H1 (cell line): Measurements from ENCODE around the gene PIP5K1B.

ENCODE experiments used
- BRCA1 ChIP-seq: IDR thresholded peaks from 2 replicates; pipeline ENCODE4 v1.6.1; 2012; ENCODE audit warnings: low read depth, low read length, improper control_type of control experiment
- CTCF ChIP-seq, 3 experiments: IDR thresholded peaks; 1 replicate in 2 of 3; 2 replicates in 1 of 3; pipeline versions ENCODE4 v1.5.1 to v1.6.1; 2011; ENCODE audit warnings: low read length in 3 of 3, mild to moderate bottlenecking in 3 of 3, inconsistent platforms in 2 of 3, low read depth in 1 of 3, moderate library complexity in 1 of 3; ENCODE audit not compliant: insufficient read depth in 1 of 3; ENCODE audit errors: control extremely low read depth in 1 of 3
- EZH2 ChIP-seq: fragments of 200-600 bp; sonication (generic); IDR thresholded peaks from 2 replicates; pipeline ENCODE4 v1.7.1; 2012; ENCODE audit warnings: low read depth, mild to moderate bottlenecking, moderate library complexity, low read length, inconsistent platforms; ENCODE audit not compliant: severe bottlenecking
- PHF8 ChIP-seq: fragments of 200-600 bp; sonication (generic); conservative IDR thresholded peaks from 2 replicates; pipeline ENCODE4 v1.7.1; 2012; ENCODE audit warnings: low read depth, mild to moderate bottlenecking, inconsistent platforms, low read length, moderate library complexity
- POLR2A ChIP-seq, 2 experiments: IDR thresholded peaks; 1 replicate in 1 of 2; 2 replicates in 1 of 2; pipeline ENCODE4 v1.6.1; 2011; ENCODE audit warnings: low read depth in 2 of 2, low read length in 2 of 2, mild to moderate bottlenecking in 2 of 2; ENCODE audit errors: control extremely low read depth in 1 of 2
- RNF2 ChIP-seq: fragments of 200-900, 300-1000 bp; sonication (generic); IDR thresholded peaks from 2 replicates; pipeline ENCODE4 v1.7.1; 2016; ENCODE audit warnings: borderline replicate concordance, low read depth, mild to moderate bottlenecking, antibody characterized with exemption, low read length; ENCODE audit not compliant: poor library complexity, severe bottlenecking; ENCODE audit errors: missing control alignments
- SIN3A ChIP-seq, 2 experiments: IDR thresholded peaks in 1 of 2; conservative IDR thresholded peaks in 1 of 2; 2 replicates each; pipeline ENCODE4 v1.6.1; 2011 to 2012; ENCODE audit warnings: low read length in 2 of 2, improper control_type of control experiment in 1 of 2, low read depth in 1 of 2, mild to moderate bottlenecking in 1 of 2
- TAF1 ChIP-seq: IDR thresholded peaks from 2 replicates; pipeline ENCODE4 v1.6.1; 2011; ENCODE audit warnings: mild to moderate bottlenecking, low read depth, low read length
- ZNF274 ChIP-seq: IDR thresholded peaks from 2 replicates; pipeline ENCODE4 v1.7.0; 2012; ENCODE audit warnings: low read length, borderline replicate concordance; ENCODE audit errors: extremely low read depth
- TF ChIP-seq, protein P1 (sequence below): IDR thresholded peaks from 2 replicates; pipeline ENCODE4 v1.6.1; 2011; ENCODE audit warnings: low read depth, mild to moderate bottlenecking, low read length; ENCODE audit not compliant: insufficient read depth

- TF ChIP-seq ZNF274: no peak
- TF ChIP-seq SIN3A (conservative IDR thresholded peaks at IDR 0.05 in 1 of 2, IDR thresholded peaks at IDR 0.05 in 1 of 2; ENCODE audit: low read depth in 1 of 2, low read length in 2 of 2): no peak
- no peak for TF ChIP-seq RNF2
- TF ChIP-seq CTCF (IDR thresholded peaks at IDR 0.05; ENCODE audit: control extremely low read depth in 1 of 3, insufficient read depth in 1 of 3, low read depth in 1 of 3, low read length in 3 of 3): no peak
- TF ChIP-seq BRCA1: no peak
- TF ChIP-seq, protein P1, sequence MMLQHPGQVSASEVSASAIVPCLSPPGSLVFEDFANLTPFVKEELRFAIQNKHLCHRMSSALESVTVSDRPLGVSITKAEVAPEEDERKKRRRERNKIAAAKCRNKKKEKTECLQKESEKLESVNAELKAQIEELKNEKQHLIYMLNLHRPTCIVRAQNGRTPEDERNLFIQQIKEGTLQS: no peak
- TF ChIP-seq TAF1: no peak
- TF ChIP-seq EZH2: no peak
- no peak for TF ChIP-seq POLR2A (IDR thresholded peaks at IDR 0.05; ENCODE audit: control extremely low read depth in 1 of 2, low read depth in 2 of 2, low read length in 2 of 2)
- TF ChIP-seq PHF8: no peak
These were observed 296.9 kb downstream of the PIP5K1B start for GRCh38 chr9:69001921-69002320.
